WTC11 (cell line): ENCODE data around the gene UROC1.

Source experiments
- CTCF ChIP-seq: fragments of 200-600 bp; IDR thresholded peaks from 2 replicates; pipeline ENCODE4 v1.8.0; 2022; ENCODE audit warnings: antibody characterized with exemption
- ESRRA ChIP-seq: sonication (generic); formaldehyde crosslinking; IDR thresholded peaks from 2 replicates; pipeline ENCODE4 v1.8.1; 2022; ENCODE audit warnings: mild to moderate bottlenecking, missing genetic modification reagents, borderline replicate concordance
- NR1H2 ChIP-seq: sonication (generic); formaldehyde crosslinking; IDR thresholded peaks from 2 replicates; pipeline ENCODE4 v1.9.0; 2021; ENCODE audit warnings: mild to moderate bottlenecking, moderate library complexity, missing genetic modification reagents
- RELA ChIP-seq: sonication (generic); formaldehyde crosslinking; IDR thresholded peaks from 2 replicates; pipeline ENCODE4 v1.8.1; 2022; ENCODE audit warnings: missing genetic modification reagents, mild to moderate bottlenecking, borderline replicate concordance
- SP1 ChIP-seq: sonication (generic); formaldehyde crosslinking; conservative IDR thresholded peaks from 2 replicates; pipeline ENCODE4 v1.8.1; 2022; ENCODE audit warnings: missing genetic modification reagents
- USF1 ChIP-seq: sonication (generic); formaldehyde crosslinking; IDR thresholded peaks from 2 replicates; pipeline ENCODE4 v1.8.0; 2022; ENCODE audit warnings: mild to moderate bottlenecking, missing genetic modification reagents

GRCh38 chr3:126542340-126543241 is 25.0 kb upstream of the UROC1 start:
- TF ChIP-seq SP1 (CRISPR knock-in tag) (no peak), RELA (no peak), CTCF (no peak), USF1 (no peak), ESRRA (CRISPR knock-in tag) (no peak), NR1H2 (CRISPR knock-in tag) (no peak)
